Stimulated activated CD4-positive, alpha-beta T cell treated with anti-CD3 and anti-CD28 coated beads, TNF-alpha, amount 100 ng/mL, for 48 hours (primary cell): ENCODE results near the gene RPL21.

ENCODE experiments used
- DNase-seq, 3 donors: peaks; one replicate each; pipeline ENCODE4 v3.0.0-alpha.2; 2020; ENCODE audit warnings: low read depth in 3 of 3

RPL21 gene

GRCh38 chr13:27258637-27259386 is 7.5 kb downstream of the RPL21 start:
- DNase-seq = no peak

- no peak for DNase-seq
Observed at GRCh38 chr13:27259831-27260230, 8.5 kb downstream of the RPL21 start.

GRCh38 chr13:27261396-27261795 is 10.0 kb downstream of the RPL21 start:
- no peak for DNase-seq

- no peak for DNase-seq
Observed at GRCh38 chr13:27263438-27263837, 12.1 kb downstream of the RPL21 start.

- no peak for DNase-seq
Observed at GRCh38 chr13:27264181-27264580, 12.8 kb downstream of the RPL21 start.

- DNase-seq = no peak
Observed at GRCh38 chr13:27264648-27265047, 13.3 kb downstream of the RPL21 start.

GRCh38 chr13:27266917-27267316 is 15.6 kb downstream of the RPL21 start:
- DNase-seq = no peak

- no peak for DNase-seq
Observed at GRCh38 chr13:27267596-27267995, 16.2 kb downstream of the RPL21 start.

GRCh38 chr13:27269114-27269665 is 17.8 kb downstream of the RPL21 start:
- no peak for DNase-seq

GRCh38 chr13:27270594-27271520 is 19.5 kb downstream of the RPL21 start, which contains the start of gene RASL11A:
Gene RASL11A (plus strand): TSS chr13:27270830. CDS start chr13:27270945, 115 bp downstream.
- DNase-seq = peak in 2 of 3 donors; percentile 43 to 69

- no peak for DNase-seq
Observed at GRCh38 chr13:27271570-27272096, 20.3 kb downstream of the RPL21 start.

- DNase-seq = no peak
Observed at GRCh38 chr13:27273658-27274425, 22.5 kb downstream of the RPL21 start.

GRCh38 chr13:27274631-27275030 is 23.3 kb downstream of the RPL21 start:
- DNase-seq = no peak

GRCh38 chr13:27276188-27276587 is 24.8 kb downstream of the RPL21 start:
- DNase-seq = no peak

GRCh38 chr13:27279506-27279905 is 28.1 kb downstream of the RPL21 start:
- no peak for DNase-seq

GRCh38 chr13:27280009-27280656 is 28.8 kb downstream of the RPL21 start:
- no peak for DNase-seq

GRCh38 chr13:27280841-27281240 is 29.5 kb downstream of the RPL21 start:
- DNase-seq = no peak

- DNase-seq = no peak
Observed at GRCh38 chr13:27281420-27281819, 30.1 kb downstream of the RPL21 start.

- DNase-seq = no peak
Observed at GRCh38 chr13:27283906-27284493, 32.6 kb downstream of the RPL21 start.

GRCh38 chr13:27288392-27288791 is 37.0 kb downstream of the RPL21 start:
- no peak for DNase-seq
